ENCODE measurements around the gene HACL1.

DNA sequence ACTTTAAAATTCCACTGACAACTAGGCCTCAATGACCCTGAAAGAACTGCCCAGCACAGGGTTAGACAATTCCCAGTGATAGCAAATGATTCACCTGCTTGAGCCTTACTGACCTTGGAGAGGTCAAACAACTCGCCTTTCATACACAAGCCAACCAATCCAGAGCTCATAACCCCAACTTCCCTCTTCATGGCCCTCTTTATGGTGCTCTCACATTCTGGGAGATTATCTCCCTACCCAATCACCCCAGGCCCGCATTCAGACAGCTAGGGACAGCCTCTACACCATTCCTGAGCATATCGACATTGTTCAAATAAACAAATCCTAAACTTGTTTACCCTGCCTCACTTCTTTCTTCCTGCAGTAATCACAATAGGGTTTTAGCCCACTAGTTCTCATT is 47.6 kb downstream of the HACL1 start:
- no peak for TF ChIP-seq CTCF (IDR thresholded peaks at IDR 0.05)
- TF ChIP-seq POLR2A (IDR thresholded peaks at IDR 0.05): no peak
